SK-N-SH (cell line): ENCODE measurements around the gene GRK3.

Source experiments
- CTCF ChIP-seq: fragments of 200-600 bp; sonication (generic); IDR thresholded peaks from 2 replicates; pipeline ENCODE4 v1.6.1; 2017; ENCODE audit warnings: antibody characterized with exemption, mild to moderate bottlenecking, moderate library complexity
- EP300 ChIP-seq, 2 experiments: IDR thresholded peaks; 2 replicates each; pipeline versions ENCODE4 v1.4.0 to v1.6.1; 2012; ENCODE audit warnings: borderline replicate concordance in 1 of 2, low read depth in 1 of 2, low read length in 1 of 2
- MEF2A ChIP-seq: IDR thresholded peaks from 2 replicates; pipeline ENCODE4 v1.4.0; 2012; ENCODE audit warnings: low read depth, borderline replicate concordance
- MXI1 ChIP-seq: IDR thresholded peaks from 2 replicates; pipeline ENCODE4 v1.6.1; 2012; ENCODE audit warnings: mild to moderate bottlenecking, low read depth, low read length, improper control_type of control experiment
- POLR2AphosphoS5 ChIP-seq: IDR thresholded peaks from 2 replicates; pipeline ENCODE4 v1.6.1; 2012; ENCODE audit warnings: low read depth, low read length
- RAD21 ChIP-seq: IDR thresholded peaks from 2 replicates; pipeline ENCODE4 v1.6.1; 2012; ENCODE audit warnings: mild to moderate bottlenecking, low read length
- SIN3A ChIP-seq: IDR thresholded peaks from 2 replicates; pipeline ENCODE4 v1.6.1; 2012; ENCODE audit warnings: low read depth, mild to moderate bottlenecking, low read length, moderate library complexity, borderline replicate concordance
- SMC3 ChIP-seq: IDR thresholded peaks from 2 replicates; pipeline ENCODE4 v1.6.1; 2012; ENCODE audit warnings: low read depth, low read length, improper control_type of control experiment
- TEAD4 ChIP-seq: IDR thresholded peaks from 2 replicates; pipeline ENCODE4 v1.4.0; 2012; ENCODE audit warnings: mild to moderate bottlenecking, borderline replicate concordance; ENCODE audit not compliant: insufficient read depth
- TF ChIP-seq, protein P1 (sequence below): IDR thresholded peaks from 2 replicates; pipeline ENCODE4 v1.6.1; 2012; ENCODE audit warnings: mild to moderate bottlenecking, low read depth, low read length, moderate library complexity
- TF ChIP-seq, protein P2 (sequence below): IDR thresholded peaks from 2 replicates; pipeline ENCODE4; 2012
- TF ChIP-seq, protein P3 (sequence below): IDR thresholded peaks from 2 replicates; pipeline ENCODE4 v1.4.0; 2012; ENCODE audit warnings: low read depth
- TF ChIP-seq, protein P4 (sequence below): fragments of 150-350 bp; IDR thresholded peaks from 2 replicates; pipeline ENCODE4 v1.6.1; 2016; ENCODE audit warnings: mild to moderate bottlenecking, low read depth, low read length
- TF ChIP-seq, protein P5 (sequence below): IDR thresholded peaks from 2 replicates; pipeline ENCODE4 v1.4.0; 2012; ENCODE audit warnings: low read depth, borderline replicate concordance

GRCh38 chr22:25698978-25699377, 134.5 kb downstream of the GRK3 start:
- TF ChIP-seq, protein P1, sequence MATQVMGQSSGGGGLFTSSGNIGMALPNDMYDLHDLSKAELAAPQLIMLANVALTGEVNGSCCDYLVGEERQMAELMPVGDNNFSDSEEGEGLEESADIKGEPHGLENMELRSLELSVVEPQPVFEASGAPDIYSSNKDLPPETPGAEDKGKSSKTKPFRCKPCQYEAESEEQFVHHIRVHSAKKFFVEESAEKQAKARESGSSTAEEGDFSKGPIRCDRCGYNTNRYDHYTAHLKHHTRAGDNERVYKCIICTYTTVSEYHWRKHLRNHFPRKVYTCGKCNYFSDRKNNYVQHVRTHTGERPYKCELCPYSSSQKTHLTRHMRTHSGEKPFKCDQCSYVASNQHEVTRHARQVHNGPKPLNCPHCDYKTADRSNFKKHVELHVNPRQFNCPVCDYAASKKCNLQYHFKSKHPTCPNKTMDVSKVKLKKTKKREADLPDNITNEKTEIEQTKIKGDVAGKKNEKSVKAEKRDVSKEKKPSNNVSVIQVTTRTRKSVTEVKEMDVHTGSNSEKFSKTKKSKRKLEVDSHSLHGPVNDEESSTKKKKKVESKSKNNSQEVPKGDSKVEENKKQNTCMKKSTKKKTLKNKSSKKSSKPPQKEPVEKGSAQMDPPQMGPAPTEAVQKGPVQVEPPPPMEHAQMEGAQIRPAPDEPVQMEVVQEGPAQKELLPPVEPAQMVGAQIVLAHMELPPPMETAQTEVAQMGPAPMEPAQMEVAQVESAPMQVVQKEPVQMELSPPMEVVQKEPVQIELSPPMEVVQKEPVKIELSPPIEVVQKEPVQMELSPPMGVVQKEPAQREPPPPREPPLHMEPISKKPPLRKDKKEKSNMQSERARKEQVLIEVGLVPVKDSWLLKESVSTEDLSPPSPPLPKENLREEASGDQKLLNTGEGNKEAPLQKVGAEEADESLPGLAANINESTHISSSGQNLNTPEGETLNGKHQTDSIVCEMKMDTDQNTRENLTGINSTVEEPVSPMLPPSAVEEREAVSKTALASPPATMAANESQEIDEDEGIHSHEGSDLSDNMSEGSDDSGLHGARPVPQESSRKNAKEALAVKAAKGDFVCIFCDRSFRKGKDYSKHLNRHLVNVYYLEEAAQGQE, result no peak
- no peak for TF ChIP-seq SIN3A
- no peak for TF ChIP-seq TEAD4
- TF ChIP-seq CTCF, result no peak
- TF ChIP-seq, protein P2, sequence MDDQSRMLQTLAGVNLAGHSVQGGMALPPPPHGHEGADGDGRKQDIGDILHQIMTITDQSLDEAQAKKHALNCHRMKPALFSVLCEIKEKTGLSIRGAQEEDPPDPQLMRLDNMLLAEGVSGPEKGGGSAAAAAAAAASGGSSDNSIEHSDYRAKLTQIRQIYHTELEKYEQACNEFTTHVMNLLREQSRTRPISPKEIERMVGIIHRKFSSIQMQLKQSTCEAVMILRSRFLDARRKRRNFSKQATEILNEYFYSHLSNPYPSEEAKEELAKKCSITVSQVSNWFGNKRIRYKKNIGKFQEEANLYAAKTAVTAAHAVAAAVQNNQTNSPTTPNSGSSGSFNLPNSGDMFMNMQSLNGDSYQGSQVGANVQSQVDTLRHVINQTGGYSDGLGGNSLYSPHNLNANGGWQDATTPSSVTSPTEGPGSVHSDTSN, result no peak
- no peak for TF ChIP-seq EP300 (IDR thresholded peaks at IDR 0.05; ENCODE audit: borderline replicate concordance in 1 of 2, low read depth in 1 of 2, low read length in 1 of 2)
- TF ChIP-seq POLR2AphosphoS5, result no peak
- no peak for TF ChIP-seq RAD21
- TF ChIP-seq, protein P3, sequence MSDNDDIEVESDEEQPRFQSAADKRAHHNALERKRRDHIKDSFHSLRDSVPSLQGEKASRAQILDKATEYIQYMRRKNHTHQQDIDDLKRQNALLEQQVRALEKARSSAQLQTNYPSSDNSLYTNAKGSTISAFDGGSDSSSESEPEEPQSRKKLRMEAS, result no peak
- TF ChIP-seq, protein P4, sequence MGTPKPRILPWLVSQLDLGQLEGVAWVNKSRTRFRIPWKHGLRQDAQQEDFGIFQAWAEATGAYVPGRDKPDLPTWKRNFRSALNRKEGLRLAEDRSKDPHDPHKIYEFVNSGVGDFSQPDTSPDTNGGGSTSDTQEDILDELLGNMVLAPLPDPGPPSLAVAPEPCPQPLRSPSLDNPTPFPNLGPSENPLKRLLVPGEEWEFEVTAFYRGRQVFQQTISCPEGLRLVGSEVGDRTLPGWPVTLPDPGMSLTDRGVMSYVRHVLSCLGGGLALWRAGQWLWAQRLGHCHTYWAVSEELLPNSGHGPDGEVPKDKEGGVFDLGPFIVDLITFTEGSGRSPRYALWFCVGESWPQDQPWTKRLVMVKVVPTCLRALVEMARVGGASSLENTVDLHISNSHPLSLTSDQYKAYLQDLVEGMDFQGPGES, result no peak
- no peak for TF ChIP-seq MEF2A
- TF ChIP-seq, protein P5, sequence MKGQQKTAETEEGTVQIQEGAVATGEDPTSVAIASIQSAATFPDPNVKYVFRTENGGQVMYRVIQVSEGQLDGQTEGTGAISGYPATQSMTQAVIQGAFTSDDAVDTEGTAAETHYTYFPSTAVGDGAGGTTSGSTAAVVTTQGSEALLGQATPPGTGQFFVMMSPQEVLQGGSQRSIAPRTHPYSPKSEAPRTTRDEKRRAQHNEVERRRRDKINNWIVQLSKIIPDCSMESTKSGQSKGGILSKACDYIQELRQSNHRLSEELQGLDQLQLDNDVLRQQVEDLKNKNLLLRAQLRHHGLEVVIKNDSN, result no peak
- no peak for TF ChIP-seq SMC3
- no peak for TF ChIP-seq MXI1
